ENCODE data around the gene GNG11.

DNA sequence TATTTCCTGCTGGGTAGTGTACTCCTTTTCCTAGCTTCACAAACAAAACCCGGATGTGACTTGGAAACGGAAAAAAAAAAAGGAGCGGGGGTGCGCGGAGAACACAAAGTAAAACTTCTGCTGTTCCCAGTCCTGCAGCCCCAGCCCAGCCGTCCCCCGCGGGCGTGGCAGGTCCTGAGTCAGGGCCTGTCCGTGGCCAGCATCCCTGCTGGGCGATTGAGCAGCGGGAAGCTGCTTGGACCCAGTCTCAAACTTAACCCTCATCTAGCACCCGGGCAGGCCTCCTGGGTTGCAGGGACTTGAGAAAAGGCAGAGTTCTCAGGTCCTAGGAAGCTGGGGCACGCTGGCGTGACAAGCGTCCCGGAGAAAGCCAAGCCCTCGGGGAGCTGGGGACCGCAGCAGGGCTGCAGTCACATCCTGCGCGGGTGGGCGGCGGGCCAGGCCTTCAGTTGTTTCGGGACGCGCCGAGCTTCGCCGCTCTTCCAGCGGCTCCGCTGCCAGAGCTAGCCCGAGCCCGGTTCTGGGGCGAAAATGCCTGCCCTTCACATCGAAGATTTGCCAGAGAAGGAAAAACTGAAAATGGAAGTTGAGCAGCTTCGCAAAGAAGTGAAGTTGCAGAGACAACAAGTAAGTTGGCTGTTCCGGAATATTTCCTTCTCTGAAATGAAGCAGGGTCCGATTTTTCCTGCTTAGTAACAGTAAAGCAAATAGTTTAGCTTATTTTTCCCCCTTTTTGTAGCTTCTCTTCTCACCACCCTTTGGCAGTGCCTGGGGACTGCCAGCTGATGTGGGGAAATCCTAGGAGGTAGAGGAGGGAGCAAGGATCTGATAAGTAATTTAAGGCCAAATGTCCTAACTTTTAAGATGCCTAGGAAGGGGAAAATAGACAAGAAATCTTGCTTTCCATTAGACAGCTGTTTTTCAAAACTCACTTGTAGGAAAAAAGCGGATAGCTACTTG lies at the start of gene GNG11:
- TF ChIP-seq, protein P1, sequence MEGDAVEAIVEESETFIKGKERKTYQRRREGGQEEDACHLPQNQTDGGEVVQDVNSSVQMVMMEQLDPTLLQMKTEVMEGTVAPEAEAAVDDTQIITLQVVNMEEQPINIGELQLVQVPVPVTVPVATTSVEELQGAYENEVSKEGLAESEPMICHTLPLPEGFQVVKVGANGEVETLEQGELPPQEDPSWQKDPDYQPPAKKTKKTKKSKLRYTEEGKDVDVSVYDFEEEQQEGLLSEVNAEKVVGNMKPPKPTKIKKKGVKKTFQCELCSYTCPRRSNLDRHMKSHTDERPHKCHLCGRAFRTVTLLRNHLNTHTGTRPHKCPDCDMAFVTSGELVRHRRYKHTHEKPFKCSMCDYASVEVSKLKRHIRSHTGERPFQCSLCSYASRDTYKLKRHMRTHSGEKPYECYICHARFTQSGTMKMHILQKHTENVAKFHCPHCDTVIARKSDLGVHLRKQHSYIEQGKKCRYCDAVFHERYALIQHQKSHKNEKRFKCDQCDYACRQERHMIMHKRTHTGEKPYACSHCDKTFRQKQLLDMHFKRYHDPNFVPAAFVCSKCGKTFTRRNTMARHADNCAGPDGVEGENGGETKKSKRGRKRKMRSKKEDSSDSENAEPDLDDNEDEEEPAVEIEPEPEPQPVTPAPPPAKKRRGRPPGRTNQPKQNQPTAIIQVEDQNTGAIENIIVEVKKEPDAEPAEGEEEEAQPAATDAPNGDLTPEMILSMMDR (conservative IDR thresholded peaks at IDR 0.05 in 1 of 2, IDR thresholded peaks at IDR 0.05 in 1 of 2; ENCODE audit: extremely low read depth in 1 of 2, insufficient read depth in 1 of 2, low read depth in 1 of 2, low read length in 2 of 2) = no peak
- no peak for TF ChIP-seq EZH2 (IDR thresholded peaks at IDR 0.05; ENCODE audit: borderline replicate concordance, low read length)
